M059J (cell line): ENCODE measurements around the gene FAM53B. TPM values are rescaled to one million over a fixed set of nuclear protein-coding genes. Genes with fewer than 3 reads are reported as not detected.
A peak's percentile ranks its signal among the peaks of the same experiment; 100 is the strongest.

Experiments used
- DNase-seq: peaks from one replicate; pipeline ENCODE4 v3.0.0-alpha.2; 2012; ENCODE audit warnings: low read depth
- total RNA-seq: library from RNA; depleted of rRNA; stranded (reverse); fragments of >200 nt; shearing (Covaris generic); gene quantifications from 2 replicates; pipeline ENCODE4 v1.2.3, GENCODE V29; 2014

Gene FAM53B
- total RNA-seq, 1 experiment from 2014 or later: 16.7 TPM

- peak; percentile 44 for DNase-seq
Measured at GRCh38 chr10:124647421-124648130, 96.6 kb downstream of the FAM53B start.

DNA sequence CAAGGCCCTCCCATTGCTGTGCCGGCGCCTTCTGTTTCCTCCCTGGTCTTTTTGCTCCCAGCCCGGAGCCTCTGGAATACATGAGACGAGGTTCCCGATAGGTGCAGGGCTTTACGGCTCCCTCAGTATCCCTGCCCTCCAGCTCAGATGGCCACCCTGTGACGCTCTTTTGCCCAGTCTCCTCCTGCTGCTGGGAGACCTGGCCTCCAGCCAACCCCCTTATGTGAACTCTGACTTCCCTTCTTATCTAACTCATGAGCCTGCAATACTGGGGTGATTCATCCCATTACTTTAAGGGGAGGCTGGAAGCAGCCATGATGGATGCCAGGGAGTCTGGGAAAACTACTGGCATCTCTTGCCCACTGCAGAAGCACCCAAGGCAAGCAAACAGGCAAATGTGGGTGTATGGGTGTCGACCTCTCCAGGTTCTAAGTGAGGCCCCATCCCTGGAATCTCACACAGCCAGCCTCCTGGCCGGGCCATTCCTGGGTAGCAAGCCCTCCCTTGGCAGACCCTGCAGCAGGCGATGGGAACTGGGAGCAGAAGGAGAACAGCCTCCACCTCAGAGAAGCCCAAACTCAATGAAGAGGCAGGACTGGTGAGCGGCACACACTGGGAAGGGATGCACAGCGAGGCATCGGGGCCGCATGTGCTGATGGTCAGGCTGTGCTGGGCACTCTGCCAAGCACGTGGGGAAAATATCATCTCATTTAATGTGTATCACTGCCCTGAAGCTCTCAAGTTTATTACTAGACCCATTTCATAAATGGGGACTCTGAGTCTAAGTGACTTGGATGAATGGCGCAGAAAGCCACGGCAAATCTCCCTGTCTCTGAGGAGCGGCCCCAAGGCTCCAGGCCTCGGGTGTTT is 97.5 kb downstream of the FAM53B start:
- peak; percentile 71 for DNase-seq

DNA sequence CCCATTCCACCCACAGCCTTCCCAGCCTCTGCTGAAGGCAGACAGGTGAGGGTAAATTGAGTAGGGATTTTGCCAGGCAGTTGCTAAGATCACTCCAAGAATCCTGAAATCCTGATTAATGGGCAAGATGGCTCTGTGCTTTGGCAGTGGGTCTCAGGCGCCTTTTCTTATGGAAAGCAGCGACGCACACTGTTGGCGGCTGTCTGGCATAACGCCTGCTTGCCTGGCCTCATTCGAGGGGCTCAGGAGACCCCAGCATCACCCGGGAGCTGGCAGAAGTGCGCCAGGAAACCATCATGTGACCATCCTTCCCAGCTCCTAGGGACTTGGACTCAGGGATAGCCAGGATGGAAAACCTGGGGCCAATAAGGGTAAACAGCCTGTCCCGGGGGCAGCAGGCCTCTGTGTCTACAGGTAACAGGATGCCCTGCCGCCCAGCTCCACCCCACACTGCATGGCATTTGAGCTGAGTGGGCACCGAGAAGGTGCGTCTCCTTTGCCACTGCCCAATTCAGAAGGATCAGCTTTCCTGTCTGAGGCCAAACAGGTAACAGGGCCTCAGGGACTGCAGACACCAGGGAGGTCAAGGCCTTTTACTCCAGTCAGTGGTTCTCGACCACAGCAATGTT is 98.6 kb downstream of the FAM53B start:
- DNase-seq: no peak

DNA sequence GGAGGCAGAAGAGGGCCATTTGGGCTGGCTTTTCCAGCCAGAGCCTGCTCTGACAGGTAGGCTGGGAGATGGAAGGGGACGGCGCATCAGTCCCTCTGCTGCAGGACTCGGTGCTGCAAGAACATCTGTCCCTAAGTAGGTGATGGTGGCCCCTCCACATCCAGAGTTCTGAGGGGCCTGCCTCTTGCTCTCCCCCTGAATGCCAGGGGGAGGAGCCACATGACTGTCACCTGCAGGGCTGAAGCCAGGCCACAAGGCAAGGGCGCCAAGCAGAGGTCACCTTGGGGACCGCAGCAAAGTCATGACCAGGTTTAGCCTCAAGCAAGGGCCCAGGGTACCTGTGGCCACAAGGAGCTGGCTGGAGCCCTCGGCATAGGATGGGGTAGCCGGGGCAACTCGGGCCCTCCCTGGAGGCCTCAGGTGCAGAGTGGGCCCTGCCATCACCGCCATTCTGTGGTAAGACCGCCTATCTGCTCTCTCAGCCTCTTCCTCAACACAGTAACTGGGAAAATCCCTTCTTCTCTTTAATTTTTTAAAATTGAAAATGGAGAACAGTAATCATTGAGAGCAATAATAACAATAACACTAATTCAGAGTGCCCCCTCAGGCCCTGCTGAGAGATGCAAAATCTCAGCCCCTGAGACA is 99.3 kb downstream of the FAM53B start:
- no peak for DNase-seq

DNA sequence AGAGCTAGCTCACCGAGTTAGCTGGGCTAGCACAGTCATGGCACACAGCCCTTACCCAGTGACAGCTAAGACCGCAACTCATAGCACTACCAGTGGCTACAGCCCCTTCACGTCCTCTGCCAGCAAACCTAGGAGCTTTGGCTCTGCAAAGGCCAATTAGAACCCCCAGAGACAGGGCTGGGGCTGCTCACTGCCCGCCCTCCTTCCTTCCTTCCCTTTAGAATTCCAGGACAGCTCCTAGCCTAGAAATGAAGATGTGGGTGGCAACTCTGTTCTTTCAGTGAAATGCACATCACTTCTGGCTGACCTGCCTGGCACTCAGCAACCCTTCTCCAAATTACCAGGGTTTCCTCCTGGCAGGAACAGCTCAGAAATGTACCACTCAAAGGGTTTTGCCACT is 99.9 kb downstream of the FAM53B start:
- DNase-seq: no peak

- DNase-seq: no peak
Measured at GRCh38 chr10:124643330-124644009, 100.7 kb downstream of the FAM53B start.

- DNase-seq: no peak
Measured at GRCh38 chr10:124642088-124642710, 102.0 kb downstream of the FAM53B start.

DNA sequence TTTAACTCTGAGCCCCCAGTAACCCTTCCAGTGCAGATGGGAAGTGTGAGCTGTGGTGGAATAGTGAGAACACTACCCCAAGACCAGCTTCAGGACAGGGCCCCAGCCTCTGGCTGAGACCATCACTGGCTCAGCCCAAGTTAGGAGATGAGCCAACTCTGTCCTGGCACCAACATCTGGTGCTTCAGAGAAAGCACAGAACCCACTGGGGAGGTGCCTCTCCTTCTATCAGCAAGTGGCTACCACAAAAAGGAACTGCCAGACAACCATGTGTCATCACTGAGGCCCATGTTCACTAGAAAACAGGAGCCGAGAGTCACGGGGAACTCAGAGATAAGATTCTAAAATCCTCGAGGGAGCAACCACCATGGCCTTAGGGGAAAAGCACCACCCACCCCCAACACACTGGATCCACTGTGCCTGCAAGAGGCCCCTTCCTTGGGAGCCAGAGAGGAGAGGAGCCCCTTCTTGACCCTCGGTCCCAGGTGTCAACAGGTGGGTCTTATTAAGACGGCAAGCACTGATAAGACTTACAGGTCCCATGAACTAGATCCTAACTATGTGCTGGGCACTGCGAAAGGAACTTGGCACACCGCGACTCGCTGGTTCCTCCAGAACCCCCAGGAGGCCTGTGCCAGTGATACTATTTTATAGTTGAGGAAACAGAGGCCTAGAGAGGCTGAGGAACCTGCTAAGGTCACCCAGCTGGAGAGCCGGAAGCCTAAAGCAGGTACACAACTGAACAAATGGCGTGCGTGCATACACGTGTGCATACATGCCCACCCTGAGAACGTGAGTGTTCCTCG is 102.7 kb downstream of the FAM53B start:
- DNase-seq: no peak

GRCh38 chr10:124640538-124641231 is 103.5 kb downstream of the FAM53B start:
- no peak for DNase-seq

GRCh38 chr10:124640056-124640455 is 104.1 kb downstream of the FAM53B start:
- no peak for DNase-seq

- DNase-seq: no peak
Measured at GRCh38 chr10:124639646-124640045, 104.5 kb downstream of the FAM53B start.

- DNase-seq: no peak
Measured at GRCh38 chr10:124639206-124639605, 105.0 kb downstream of the FAM53B start.

DNA sequence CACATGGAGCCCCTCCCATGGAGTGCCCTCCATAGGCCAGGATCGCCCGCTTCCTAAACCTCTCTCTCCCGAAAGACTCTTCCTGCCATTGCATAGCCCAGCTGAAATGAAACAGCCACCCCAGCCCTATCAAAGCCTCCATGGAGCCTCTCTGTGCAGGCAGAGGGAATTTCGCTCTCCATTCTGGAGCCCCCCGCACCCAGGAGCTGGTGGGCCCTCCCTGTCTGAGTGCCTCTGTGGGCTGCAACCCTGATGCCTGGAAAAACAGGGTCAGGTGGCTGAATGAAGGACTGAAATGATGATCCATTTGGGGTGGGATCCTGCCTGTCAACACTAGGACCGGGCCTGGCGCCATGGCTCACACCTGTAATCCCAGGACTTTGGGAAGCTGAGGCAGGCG is 106.4 kb downstream of the FAM53B start:
- no peak for DNase-seq

GRCh38 chr10:124637091-124637700 is 107.0 kb downstream of the FAM53B start:
- no peak for DNase-seq

DNA sequence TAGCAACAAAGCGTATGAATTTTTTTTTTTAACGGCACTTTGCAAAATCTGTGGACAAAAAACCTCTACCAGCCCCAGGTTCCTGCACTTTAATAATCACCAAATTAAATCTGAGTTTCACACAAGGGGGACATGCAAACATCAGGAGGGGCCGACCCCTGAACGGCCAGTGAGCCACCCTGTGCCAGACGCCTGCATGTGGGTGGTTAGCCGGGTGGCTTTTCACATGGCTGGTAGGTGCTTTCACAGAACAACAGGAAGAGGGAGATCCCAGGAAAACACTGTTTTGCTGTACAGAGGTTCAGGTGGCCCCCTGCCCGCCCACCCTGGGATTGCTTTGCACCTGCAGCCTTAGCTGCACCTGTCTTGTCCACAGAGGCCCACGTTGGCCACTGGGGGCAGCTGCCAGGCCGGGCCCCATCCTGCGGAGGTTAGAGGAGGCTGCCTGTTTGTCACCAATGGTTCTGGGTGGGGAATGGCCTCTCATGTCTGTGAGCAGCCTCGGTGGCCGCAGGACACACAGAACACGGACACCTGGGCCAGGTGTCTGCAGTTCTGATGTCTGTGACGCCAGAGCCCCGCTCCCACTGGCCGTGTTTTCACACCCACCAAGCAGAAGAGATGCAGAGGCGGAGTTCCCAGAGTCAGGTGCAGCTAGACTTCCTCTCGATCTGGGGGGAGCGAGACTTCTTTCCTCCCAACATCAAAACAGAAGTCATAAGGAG is 107.7 kb downstream of the FAM53B start:
- DNase-seq: no peak

GRCh38 chr10:124632566-124632965 is 111.6 kb downstream of the FAM53B start:
- DNase-seq: no peak

DNA sequence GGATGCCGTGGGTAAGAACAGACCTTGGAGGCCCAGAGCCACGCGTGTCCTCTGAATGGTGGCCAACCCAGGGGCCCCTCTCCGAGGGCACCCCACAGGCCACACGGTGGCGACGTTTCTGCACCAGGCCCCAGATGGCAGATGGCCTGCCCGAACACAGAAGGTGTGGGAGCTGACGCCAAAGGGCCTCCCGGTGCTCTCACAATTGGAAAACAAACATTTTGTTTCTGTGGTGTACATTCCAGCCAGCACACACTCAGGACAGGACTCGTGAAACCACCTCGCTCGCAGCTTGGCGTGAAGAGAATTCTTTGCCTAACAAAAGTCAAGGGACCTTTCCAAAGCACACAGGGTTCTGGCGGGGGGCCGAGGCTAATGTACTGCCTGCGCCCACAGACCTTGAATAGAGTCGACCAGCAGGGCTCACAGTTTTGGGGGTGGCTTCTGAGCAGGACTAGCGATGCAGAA is 112.1 kb downstream of the FAM53B start:
- DNase-seq: no peak

GRCh38 chr10:124630551-124630950 is 113.6 kb downstream of the FAM53B start:
- DNase-seq: no peak
